H9 (cell line): ENCODE results near the gene DHDDS. TPM values are rescaled to one million over a fixed set of nuclear protein-coding genes. Genes with fewer than 3 reads are reported as not detected.

ENCODE experiments used
- DNase-seq: peaks from one replicate; pipeline ENCODE4 v3.0.0-alpha.2; 2017
- H2AFZ ChIP-seq: one replicate; pipeline ENCODE4 v1.6.1; 2013; ENCODE audit warnings: mild to moderate bottlenecking, low read length, control low read depth, moderate library complexity
- H2AK5ac ChIP-seq: 2 replicates; pipeline ENCODE4 v1.6.1; 2013; ENCODE audit warnings: low read length, control low read depth, mixed read lengths; ENCODE audit not compliant: insufficient read length
- H2BK120ac ChIP-seq: one replicate; pipeline ENCODE4 v1.6.1; 2013; ENCODE audit warnings: low read depth, mild to moderate bottlenecking, low read length, control low read depth, inconsistent platforms; ENCODE audit not compliant: poor library complexity, severe bottlenecking
- H2BK12ac ChIP-seq: 2 replicates; pipeline ENCODE4 v1.6.1; 2013; ENCODE audit warnings: low read length, control low read depth, mixed read lengths, low read depth; ENCODE audit not compliant: insufficient read length
- H2BK15ac ChIP-seq: 2 replicates; pipeline ENCODE4 v1.6.1; 2013; ENCODE audit warnings: low read depth, low read length, control low read depth
- H2BK20ac ChIP-seq: one replicate; pipeline ENCODE4 v1.6.1; 2013; ENCODE audit warnings: low read depth, mild to moderate bottlenecking, low read length, control low read depth, inconsistent platforms; ENCODE audit not compliant: poor library complexity, severe bottlenecking
- H2BK5ac ChIP-seq: 2 replicates; pipeline ENCODE4 v1.6.1; 2013; ENCODE audit warnings: low read length, control low read depth, mixed read lengths; ENCODE audit not compliant: insufficient read length
- H3K14ac ChIP-seq: 2 replicates; pipeline ENCODE4 v1.6.1; 2013; ENCODE audit warnings: low read length, control low read depth; ENCODE audit not compliant: insufficient read depth
- H3K18ac ChIP-seq: 2 replicates; pipeline ENCODE4 v1.6.1; 2013; ENCODE audit warnings: low read depth, mild to moderate bottlenecking, mixed read lengths, low read length, control low read depth; ENCODE audit not compliant: insufficient read length
- H3K23ac ChIP-seq: 2 replicates; pipeline ENCODE4 v1.6.1; 2013; ENCODE audit warnings: low read length, control low read depth, mixed read lengths, low read depth; ENCODE audit not compliant: insufficient read length
- H3K23me2 ChIP-seq: 2 replicates; pipeline ENCODE4 v1.6.1; 2013; ENCODE audit warnings: low read depth, mild to moderate bottlenecking, mixed read lengths, low read length, control low read depth; ENCODE audit not compliant: insufficient read length, poor library complexity, severe bottlenecking
- H3K27ac ChIP-seq: 2 replicates; pipeline ENCODE4 v1.5.1; 2013; ENCODE audit warnings: low read length, control low read depth, mixed read lengths, low read depth; ENCODE audit not compliant: insufficient read length
- H3K27me3 ChIP-seq: 2 replicates; pipeline ENCODE4 v1.6.1; 2013; ENCODE audit warnings: low read length, control low read depth, inconsistent platforms; ENCODE audit not compliant: insufficient read depth
- H3K4ac ChIP-seq: 2 replicates; pipeline ENCODE4 v1.6.1; 2013; ENCODE audit warnings: low read depth, mild to moderate bottlenecking, control low read depth, inconsistent platforms, low read length, moderate library complexity
- H3K4me1 ChIP-seq: 2 replicates; pipeline ENCODE4 v1.6.1; 2013; ENCODE audit warnings: low read length, control low read depth, inconsistent platforms; ENCODE audit not compliant: insufficient read depth
- H3K4me2 ChIP-seq: 2 replicates; pipeline ENCODE4 v1.6.1; 2013; ENCODE audit warnings: low read length, control low read depth, mixed read lengths; ENCODE audit not compliant: insufficient read length, insufficient read depth
- H3K56ac ChIP-seq: 2 replicates; pipeline ENCODE4 v1.6.1; 2013; ENCODE audit warnings: low read depth, mild to moderate bottlenecking, mixed read lengths, low read length, control low read depth; ENCODE audit not compliant: insufficient read length
- H3K79me1 ChIP-seq: 2 replicates; pipeline ENCODE4 v1.6.1; 2013; ENCODE audit warnings: low read depth, mild to moderate bottlenecking, moderate library complexity, low read length, control low read depth, inconsistent platforms; ENCODE audit not compliant: insufficient read depth, poor library complexity, severe bottlenecking
- H3K79me2 ChIP-seq: 2 replicates; pipeline ENCODE4 v1.6.1; 2013; ENCODE audit warnings: low read length, control low read depth, inconsistent platforms; ENCODE audit not compliant: insufficient read depth
- H3K9ac ChIP-seq: 2 replicates; pipeline ENCODE4 v1.6.1; 2013; ENCODE audit warnings: low read length, control low read depth, mixed read lengths; ENCODE audit not compliant: insufficient read length; ENCODE audit errors: extremely low read depth
- H3K9me3 ChIP-seq: one replicate; pipeline ENCODE4 v1.6.1; 2013; ENCODE audit warnings: low read depth, low read length, inconsistent platforms; ENCODE audit not compliant: control insufficient read depth
- H3T11ph ChIP-seq: one replicate; pipeline ENCODE4 v1.6.1; 2013; ENCODE audit warnings: mild to moderate bottlenecking, low read length, control low read depth, inconsistent platforms
- H4K20me1 ChIP-seq: one replicate; pipeline ENCODE4 v1.6.1; 2013; ENCODE audit not compliant: control insufficient read depth, insufficient read length, insufficient read depth
- H4K5ac ChIP-seq: 2 replicates; pipeline ENCODE4 v1.6.1; 2013; ENCODE audit warnings: low read depth, mild to moderate bottlenecking, mixed read lengths, low read length, control low read depth; ENCODE audit not compliant: insufficient read length
- H4K8ac ChIP-seq: replicated peaks from 2 replicates; pipeline ENCODE4 v1.6.1; 2013; ENCODE audit warnings: low read length, control low read depth, mixed read lengths, low read depth; ENCODE audit not compliant: insufficient read length
- H4K91ac ChIP-seq: 2 replicates; pipeline ENCODE4 v1.6.1; 2013; ENCODE audit warnings: low read depth, mild to moderate bottlenecking, moderate library complexity, mixed read lengths, low read length, control low read depth; ENCODE audit not compliant: insufficient read length
- H3K27ac Mint-ChIP-seq, 3 experiments: 2 replicates in 2 of 3; 3 replicates in 1 of 3; pipeline ENCODE4 v1.8.0; 2020 to 2021; ENCODE audit warnings: mixed read lengths in 3 of 3, mild to moderate bottlenecking in 1 of 3, moderate library complexity in 1 of 3
- H3K27me3 Mint-ChIP-seq: 2 replicates; pipeline ENCODE4 v1.8.0; 2021; ENCODE audit warnings: low read depth, mild to moderate bottlenecking, moderate library complexity, mixed read lengths
- H3K36me3 Mint-ChIP-seq, 3 experiments: 2 replicates in 2 of 3; 3 replicates in 1 of 3; pipeline ENCODE4 v1.8.0; 2020 to 2021; ENCODE audit warnings: low read depth in 3 of 3, mixed read lengths in 3 of 3; ENCODE audit not compliant: insufficient read depth in 1 of 3
- H3K4me1 Mint-ChIP-seq, 2 experiments: 2 replicates each; pipeline ENCODE4 v1.8.0; 2020; ENCODE audit warnings: mixed read lengths in 2 of 2
- H3K4me3 Mint-ChIP-seq, 2 experiments: 2 replicates in 1 of 2; 3 replicates in 1 of 2; pipeline ENCODE4 v1.8.0; 2020 to 2021; ENCODE audit warnings: mild to moderate bottlenecking in 2 of 2, mixed read lengths in 2 of 2, moderate library complexity in 1 of 2
- H3K9me3 Mint-ChIP-seq, 2 experiments: 2 replicates in 1 of 2; 3 replicates in 1 of 2; pipeline ENCODE4 v1.8.0; 2020; ENCODE audit warnings: mild to moderate bottlenecking in 2 of 2, mixed read lengths in 2 of 2, moderate library complexity in 1 of 2
- CTCF ChIP-seq: fragments of 200-600 bp; sonication (generic); conservative IDR thresholded peaks from 3 replicates; pipeline ENCODE4 v1.8.0; 2021; ENCODE audit warnings: antibody characterized with exemption, mild to moderate bottlenecking
- WGBS: extraction: QIAGEN DNeasy Blood & Tissue Kit; methylation state at CpG from one replicate; pipeline ENCODE4 v1.1.7; 2013; ENCODE audit warnings: missing lambda C conversion rate, low lambda C conversion rate, mixed read lengths; ENCODE audit not compliant: insufficient read length; ENCODE audit errors: extremely low coverage; 5-methylcytosine and 5-hydroxymethylcytosine counted together
- total RNA-seq: library from RNA; stranded (reverse); gene quantifications from 2 replicates; pipeline ENCODE4 v1.2.1, GENCODE V29; 2021

The DHDDS gene
- total RNA-seq, 1 experiment from 2014 or later: 61.2 TPM

GRCh38 chr1:26475989-26476388 is 43.9 kb downstream of the DHDDS start:
- Histone ChIP-seq H3T11ph (no peak overlapping the region), H3K27ac (no peak overlapping the region), H3K9me3 (no peaks in the 10 kb centered on the region), H3K56ac (no peak overlapping the region), H4K91ac (no peak overlapping the region), H2AFZ (no peak overlapping the region), H3K4ac (no peak overlapping the region), H3K23me2 (peaks cover 10% of the 10 kb centered on the region), H4K8ac (no peak overlapping the region), H4K20me1 (no peaks in the 10 kb centered on the region), H2AK5ac (no peak overlapping the region), H3K27me3 (no peaks in the 10 kb centered on the region), H3K79me2 (peaks cover 4% of the 10 kb centered on the region; the same call in 1 of the 2 replicates), H2BK5ac (no peak overlapping the region), H3K18ac (no peak overlapping the region), H3K4me1 (no peaks in the 10 kb centered on the region; the same call in 1 of the 2 replicates), H3K9ac (no peak overlapping the region), H3K14ac (no peak overlapping the region), H3K23ac (no peak overlapping the region), H3K79me1 (no peaks in the 10 kb centered on the region), H2BK12ac (no peak overlapping the region), H2BK20ac (no peak overlapping the region), H2BK15ac (no peak overlapping the region), H3K4me2 (no peak overlapping the region), H2BK120ac (no peak overlapping the region), H4K5ac (no peak overlapping the region)
- Mint-ChIP-seq H3K27me3 (no peaks in the 10 kb centered on the region), H3K9me3 (no peaks in the 10 kb centered on the region), H3K4me1 (peaks cover 12 to 24% of the 10 kb centered on the region in 2 experiments), H3K36me3 (peaks cover 41 to 58% (median 53%) of the 10 kb centered on the region in 3 experiments; a peak in 6 of 7 replicates), H3K27ac (peak overlapping the region in 1 of 3 experiments; percentile 35; a peak in 1 of 7 replicates), H3K4me3 (no peak overlapping the region)
- no peak for TF ChIP-seq CTCF
- DNase-seq: no peak
- WGBS: no CpG with 5 or more reads among the region's 3 CpGs
